HG03354 (cell line): ENCODE results near the gene MYO5B.
"Not testable (repeated sequence)": the region's sequence is repeated elsewhere in the genome, so short reads cannot be mapped to it uniquely, and the experiment has no call there.

Experiments used
- ATAC-seq: cut with Tn5 transposase; IDR thresholded peaks from one replicate; pipeline ENCODE4 v1.9.1; 2021; ENCODE audit warnings: mild to moderate bottlenecking; ENCODE audit not compliant: unreplicated experiment, poor library complexity, severe bottlenecking

The MYO5B gene

DNA sequence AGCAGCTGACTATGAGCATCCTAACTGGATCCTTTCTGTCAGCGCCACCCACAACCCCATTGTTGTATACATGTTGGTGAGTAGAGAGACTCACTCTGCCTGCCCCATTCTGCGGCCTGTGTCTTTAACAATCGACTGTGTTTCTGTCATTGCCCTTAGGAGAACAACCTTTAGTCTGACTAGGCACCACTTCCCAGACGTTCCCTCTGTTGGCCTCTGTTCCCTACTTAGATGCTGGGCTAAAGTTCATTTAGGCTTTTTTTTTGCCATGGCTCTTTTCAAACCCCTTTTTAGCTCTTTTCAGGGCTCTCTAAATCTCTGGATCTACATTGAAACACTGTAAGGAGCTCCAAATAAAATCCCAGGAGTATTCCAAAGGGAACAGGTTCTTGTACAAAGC is 361.1 kb downstream of the MYO5B start:
- ATAC-seq = no peak

DNA sequence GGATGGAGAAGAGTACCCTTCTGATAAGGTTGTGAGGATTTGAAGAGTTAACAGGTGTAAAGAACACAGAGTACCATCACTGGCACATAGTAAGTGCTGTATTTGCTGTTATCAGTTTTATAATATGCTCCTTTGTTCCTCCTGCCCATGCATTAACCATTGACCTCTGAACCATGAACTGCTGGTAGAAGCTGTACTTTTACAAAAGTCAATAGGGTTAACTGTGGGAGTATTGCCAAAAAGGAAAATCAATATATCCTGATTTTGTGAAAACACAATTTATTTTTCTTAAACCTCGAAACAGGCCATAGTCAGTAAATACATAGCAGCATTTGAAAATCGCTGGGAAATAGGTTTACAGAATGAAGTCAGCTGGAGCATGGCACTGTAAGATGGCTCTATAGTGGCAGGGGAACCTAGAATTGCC is 362.7 kb downstream of the MYO5B start:
- no peak for ATAC-seq

DNA sequence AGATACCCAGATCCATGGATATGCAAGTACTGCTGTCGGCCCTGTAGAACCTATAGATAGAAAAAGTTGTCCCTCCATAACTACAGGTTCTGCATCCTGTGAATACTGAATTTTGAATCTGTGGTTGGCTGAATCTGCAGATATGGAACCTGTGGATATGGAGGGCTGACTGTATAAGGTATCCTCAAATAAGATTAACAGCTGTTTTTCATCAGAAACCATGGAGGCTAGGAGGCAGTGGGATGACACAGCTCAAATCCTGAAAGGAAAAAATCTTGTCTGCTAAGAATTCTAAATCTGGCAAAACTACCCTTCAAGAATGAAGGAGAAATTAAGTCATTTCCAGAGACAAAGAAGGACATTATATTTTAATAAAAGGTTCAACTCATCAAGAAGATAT is 367.0 kb downstream of the MYO5B start:
- no peak for ATAC-seq

DNA sequence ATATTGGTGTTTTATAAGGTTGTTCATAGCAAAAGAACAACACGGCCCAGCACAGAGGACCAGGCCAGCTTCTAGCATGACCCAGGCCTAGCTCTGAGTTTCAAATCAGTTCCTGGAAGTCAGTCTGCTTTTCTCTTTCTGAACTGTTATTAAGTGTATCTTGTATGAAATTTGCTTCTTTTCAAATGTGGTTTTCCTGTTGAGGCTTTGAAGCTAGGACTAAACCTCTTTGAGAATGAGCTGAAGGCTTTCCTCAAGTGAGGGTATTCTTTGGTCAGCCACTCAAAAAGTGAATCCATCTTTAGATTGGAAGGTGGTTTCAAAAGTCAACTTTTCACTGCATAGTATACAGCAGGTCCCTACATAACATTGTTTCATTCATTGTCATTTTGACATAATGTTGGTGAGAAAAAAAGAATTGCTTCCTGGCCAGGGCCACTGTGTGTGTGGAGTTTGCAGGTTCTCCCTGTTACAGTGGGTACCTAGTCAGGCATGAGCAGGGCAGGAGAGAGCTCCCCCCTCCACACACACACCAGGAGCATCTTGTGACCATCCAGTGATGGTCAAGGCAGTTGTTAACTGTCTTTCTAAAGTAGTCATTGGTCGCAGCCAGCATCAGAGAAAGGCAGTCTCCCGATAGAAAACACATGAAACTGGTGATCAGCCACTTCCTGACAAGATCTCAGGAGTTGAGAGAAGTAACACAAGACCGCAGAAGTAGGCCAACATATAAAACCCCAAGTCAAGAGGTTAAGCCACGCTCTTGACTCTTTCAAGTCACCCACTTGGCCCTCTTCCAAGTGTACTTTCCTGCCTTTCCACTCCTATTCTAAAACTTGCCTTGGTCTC is 374.9 kb downstream of the MYO5B start:
- peak; percentile 60 for ATAC-seq

DNA sequence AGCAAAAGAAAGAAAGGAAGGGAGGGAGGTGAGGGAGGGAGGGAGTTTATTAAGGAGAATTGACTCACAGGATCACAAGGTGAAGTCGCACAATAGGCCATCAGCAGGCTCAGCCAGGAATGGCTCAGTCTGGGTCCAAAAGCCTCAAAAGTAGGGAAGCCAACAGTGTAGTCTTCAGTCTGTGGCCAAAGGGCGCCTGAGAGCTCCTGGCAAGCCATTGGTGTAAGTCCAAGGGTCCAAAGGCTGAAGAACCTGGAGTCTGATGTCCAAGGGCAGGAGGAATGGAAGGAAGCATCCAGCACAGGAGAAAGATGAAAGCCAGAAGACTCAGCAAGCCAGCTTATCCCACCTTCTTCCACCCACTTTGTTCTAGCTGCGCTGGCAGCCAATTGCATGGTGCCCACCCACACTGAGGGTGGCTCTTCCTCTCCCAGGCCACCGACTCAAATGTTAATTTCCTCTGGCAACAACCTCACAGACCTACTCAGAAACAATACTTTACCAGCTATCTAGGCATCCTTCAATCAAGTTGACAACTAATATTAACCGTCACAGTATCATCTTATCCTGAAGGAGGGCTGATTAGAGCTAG is 375.8 kb downstream of the MYO5B start:
- ATAC-seq = no peak

DNA sequence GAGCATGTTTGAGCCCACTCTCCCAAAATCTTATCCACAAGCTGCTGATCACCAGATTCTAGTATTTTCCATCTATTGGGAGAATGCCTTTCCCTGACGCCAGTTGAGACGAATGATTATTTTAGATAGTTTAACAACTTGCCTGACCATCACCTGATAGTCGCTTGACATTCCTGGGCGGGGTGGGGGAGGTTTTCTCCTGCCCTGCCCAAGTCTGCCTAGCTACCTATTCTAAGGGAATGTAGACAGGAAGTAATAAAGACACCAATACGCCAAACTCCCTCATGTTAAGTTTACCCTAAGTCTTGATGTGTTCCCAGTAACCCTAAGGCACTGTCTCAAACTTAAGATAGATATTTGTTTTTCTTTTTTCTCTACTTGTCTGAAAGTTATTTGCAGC is 377.0 kb downstream of the MYO5B start:
- no peak for ATAC-seq

DNA sequence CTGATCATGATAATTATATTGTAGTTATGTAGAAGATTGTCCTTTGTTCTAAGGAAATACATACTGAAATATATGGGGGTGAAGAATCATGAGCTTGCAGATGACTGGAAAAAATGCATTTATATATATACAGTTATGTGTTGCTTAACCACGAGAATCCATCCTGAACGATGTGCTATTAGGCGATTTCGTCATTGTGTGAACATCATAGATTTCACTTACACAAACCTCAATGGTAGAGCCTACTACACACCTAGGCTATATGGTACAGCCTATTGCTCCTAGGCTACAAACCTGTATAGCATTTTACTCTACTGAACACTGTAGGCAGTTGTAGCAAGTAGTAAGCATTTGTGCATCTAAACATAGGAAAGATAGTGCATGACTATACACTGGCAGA is 379.0 kb downstream of the MYO5B start:
- ATAC-seq = no peak

DNA sequence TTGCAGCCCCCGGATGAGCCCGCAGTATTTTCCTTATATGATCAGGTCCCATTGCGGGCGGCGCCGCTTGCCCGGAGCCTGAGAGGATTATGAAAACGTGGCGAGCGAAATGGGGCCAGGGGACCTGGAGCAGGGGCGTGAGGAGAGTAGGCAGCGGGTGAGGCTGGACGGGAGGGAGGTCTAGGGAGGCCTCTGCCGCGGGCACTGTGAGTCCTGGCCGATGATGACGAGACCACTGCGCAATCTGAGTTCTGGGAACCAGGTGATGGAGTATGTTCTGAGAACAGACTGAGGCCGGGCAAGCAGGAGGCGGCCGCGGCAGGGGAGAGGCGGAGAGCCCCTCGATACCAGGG is 380.8 kb downstream of the MYO5B start:
- ATAC-seq = peak; percentile 30

DNA sequence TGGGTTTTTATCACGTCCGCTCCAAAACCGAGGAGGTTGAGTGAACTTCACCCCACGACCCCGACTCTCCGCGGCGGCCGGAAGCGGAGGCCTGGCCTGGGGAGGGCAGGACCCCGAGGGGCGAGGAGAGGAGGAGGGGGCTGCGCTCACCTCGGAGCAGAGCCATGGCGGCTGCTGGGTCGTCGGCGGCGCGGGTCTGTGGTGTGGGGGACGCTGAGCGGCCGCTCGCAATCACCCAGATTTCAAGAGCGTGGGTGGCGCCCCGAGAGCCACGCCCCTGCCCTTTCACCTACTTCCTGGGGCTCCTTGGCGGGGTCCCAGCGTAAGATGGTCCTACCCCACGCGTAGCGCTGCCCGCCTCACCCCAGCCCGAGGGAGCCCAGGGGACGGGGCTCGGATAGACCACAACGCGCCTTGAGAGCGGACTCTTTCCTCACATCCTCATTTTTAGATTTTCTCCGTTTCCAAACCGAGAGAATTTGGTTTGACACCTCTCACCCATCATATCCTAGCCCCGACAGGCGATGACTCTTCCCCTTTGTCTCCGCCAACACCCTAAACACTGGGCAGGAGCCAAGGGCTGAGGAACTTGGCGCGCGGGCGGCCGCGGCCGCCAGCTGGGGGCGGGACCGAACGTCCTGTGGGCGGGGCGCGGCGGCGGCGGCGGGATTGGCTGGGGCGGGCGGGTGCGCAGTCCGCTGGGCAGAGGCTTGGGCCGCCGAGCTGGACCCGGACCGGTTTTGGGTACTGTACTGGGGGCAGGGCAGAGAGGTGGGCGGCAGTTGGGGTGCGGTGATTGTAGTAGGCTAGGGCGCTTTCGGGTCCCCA is 381.4 kb downstream of the MYO5B start, which contains the start of gene ACAA2:
Gene ACAA2, minus strand, starts transcription at position 215 of the 828 bp plus-strand sequence. Its CDS starts 49 bp downstream, at position 166.
- ATAC-seq = peak; percentile 83

DNA sequence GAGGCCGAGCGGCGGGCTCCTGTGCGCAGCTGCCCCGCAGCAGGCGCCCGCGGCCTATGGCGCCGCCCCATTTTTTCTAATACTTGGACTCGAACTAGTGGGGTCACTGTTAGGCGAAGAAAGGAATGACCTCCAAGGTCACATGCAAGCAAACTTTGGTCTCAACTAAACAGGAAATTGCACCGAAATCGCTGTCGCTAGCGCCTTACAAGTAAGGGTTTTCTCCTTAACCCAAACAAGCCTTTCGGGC is 382.0 kb downstream of the MYO5B start:
- peak; percentile 32 for ATAC-seq

DNA sequence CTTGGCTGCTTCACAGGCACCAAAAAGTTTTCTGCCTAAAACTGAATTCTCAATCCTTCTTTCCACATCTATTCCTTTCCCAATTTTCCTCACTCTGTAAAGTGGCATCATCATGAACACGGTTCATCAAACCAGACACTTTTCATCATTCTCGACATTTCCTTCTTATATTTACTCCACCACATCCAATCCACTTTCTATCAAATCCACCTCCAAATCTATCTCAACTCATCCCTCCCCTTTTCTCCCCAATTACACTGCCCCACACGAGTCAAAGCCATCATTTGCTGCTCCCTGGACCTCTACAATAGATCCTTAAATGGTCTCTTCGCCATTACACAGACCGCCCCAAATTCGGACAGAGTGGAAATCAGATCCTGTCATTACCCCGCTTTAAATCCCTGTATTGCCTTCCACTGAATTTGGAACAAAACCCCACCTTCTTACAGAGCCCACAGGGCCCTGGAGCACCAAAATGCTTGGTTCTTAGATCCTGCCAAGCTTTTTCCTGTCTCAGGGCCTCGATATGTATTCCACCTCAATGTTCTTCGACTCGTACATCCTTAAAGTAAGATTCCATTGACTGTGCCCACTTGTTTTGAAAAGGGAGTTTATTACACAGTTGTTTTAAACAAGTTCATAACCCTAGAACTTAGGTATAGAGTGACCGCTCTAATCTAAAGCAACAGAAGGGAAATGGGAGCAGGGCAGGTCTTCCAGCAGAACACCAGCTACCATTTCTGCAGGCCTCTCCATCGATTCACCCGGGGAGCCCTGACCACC is 382.5 kb downstream of the MYO5B start:
- no peak for ATAC-seq

DNA sequence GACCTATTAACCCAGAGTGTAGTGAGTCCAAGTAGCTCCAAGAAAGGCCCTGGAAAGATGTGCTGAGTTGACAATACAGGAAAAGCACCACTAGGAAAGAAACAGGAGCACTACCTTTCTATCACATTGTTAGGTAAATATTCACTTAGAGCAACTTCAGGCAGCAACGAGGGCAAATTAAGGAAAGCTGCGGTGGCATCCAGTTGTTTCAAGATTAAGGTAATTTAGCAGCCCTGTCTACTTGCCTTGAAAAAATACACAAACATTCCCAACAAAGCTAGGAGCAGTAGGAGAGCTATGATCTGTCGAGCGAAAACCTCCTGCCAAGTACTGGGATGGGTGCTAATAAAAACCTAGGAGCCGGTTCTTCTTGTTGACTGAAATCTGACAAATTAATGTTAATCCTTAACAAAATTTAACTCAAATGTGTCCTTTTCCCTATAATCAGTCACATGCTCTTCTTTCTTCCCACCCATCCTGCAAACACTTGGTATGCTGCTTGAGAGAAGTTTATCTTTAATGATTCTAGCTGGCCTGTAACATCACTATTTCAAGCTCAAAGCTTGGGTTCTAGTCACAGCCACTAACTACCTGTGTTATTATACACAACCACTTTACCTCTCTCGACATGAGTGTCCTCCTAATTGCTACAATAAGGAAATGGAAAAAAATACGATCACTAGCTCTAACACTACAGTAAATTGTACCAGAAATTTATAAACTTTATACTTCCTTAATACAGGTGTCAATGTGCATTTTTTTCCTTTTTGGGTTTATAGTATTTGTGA is 383.6 kb downstream of the MYO5B start:
- no peak for ATAC-seq

DNA sequence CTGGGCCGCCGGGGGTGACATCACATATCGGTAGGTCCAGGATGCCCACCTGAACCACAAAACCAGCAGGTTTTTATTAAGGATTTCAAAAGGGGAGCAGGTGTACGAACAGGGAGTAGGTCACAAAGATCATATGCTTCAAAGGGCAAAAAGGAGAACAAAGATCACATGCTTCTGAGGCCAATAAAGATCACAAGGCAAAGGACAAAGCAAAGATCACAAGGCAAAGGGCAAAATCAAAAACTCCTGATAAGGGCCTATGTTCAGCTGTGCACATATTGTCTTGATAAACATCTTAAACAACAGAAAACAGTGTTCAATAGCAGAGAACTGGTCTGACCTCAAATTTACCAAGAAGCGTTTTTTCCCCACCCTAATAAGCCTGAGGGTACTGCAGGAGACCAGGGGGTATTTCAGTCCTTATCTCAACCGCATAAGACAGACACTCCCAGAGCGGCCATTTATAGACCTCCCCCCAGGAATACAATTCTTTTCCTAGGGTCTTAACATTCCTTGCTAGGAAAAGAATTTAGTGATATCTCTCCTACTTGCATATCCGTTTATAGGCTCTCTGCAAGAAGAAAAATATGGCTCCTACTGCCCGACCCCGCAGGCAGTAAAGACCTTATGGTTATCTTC is 386.3 kb downstream of the MYO5B start:
- not testable (repeated sequence) for ATAC-seq

DNA sequence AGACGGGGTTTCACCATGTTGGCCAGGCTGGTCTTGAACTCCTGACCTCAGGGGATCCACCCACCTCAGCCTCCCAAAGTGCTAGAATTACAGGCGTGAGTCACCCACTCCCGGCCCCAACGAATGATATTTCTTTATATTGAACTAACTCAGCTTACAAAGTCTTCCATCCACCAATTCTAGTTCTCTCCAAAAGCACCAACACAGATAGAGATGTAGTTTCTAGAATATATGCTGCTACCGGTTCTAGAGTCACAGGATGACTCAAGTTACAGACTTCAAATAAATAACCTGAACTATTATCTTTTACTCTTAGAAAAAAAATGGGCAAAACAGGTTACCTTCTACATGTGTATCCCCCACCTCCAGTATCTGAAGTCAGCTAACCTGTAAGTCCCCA is 390.9 kb downstream of the MYO5B start:
- no peak for ATAC-seq

DNA sequence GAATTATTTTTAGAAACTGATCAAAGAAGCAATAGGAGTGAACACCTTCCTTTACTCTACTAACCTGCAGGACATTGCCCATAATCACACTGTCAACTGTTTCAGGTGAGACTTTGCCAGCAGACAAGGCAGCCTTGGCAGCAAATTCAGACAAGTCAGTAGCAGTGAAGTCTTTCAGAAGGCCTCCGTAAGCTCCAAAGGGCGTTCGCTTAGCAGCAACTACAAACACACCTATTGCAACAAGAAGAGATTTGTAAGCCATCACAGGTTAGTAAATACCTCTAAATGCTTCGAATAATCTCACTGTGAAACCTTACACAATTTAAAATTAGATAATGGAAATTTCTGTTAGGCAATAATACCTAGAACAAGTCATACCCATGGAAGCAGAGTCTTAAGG is 392.3 kb downstream of the MYO5B start:
- no peak for ATAC-seq

DNA sequence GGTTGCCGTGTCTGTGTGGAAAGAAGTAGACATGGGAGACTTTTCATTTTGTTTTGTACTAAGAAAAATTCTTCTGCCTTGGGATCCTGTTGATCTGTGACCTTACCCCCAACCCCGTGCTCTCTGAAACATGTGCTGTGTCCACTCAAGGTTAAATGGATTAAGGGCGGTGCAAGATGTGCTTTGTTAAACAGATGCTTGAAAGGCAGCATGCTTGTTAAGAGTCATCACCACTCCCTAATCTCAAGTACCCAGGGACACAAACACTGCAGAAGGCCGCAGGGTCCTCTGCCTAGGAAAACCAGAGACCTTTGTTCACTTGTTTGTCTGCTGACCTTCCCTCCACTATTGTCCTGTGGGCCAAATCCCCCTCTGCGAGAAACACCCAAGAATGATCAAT is 394.5 kb downstream of the MYO5B start:
- ATAC-seq = not testable (repeated sequence)

DNA sequence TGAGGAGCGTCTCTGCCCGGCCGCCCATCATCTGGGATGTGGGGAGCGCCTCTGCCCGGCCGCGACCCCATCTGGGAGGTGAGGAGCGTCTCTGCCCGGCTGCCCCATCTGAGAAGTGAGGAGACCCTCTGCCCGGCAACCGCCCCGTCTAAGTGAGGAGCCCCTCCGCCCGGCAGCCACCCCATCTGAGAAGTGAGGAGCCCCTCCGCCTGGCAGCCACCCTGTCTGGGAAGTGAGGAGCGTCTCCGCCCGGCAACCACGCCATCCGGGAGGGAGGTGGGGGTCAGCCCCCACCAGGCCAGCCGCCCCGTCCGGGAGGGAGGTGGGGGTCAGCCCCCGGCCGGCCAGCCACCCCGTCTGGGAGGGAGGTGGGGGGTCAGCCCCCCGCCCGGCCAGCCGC is 395.1 kb downstream of the MYO5B start:
- not testable (repeated sequence) for ATAC-seq

DNA sequence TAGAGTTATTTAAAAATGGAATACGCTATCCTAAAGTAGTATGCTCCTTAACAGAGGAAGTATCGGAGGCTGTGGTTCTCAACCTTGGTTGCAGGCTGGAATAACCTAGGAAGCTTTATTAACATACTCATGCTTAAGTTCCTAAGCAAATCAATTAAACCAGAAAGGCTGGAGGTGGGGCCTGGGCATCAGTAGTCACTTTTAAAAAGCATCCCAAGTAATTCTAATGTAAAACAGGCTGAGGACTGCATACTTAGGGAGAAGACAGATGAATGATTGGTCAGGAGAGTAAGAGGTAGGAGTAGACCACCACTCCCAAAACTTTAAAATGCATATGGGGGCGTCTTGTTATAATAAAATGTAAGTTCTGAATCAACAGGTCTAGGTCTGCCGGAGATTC is 396.9 kb downstream of the MYO5B start:
- ATAC-seq = no peak
